HFFc6 (cell line): ENCODE results near the gene ARID5B. TPM values are rescaled to one million over a fixed set of nuclear protein-coding genes. Genes with fewer than 3 reads are reported as not detected.

Source experiments
- DNase-seq: peaks from one replicate; pipeline ENCODE4 v3.0.0-alpha.2; 2018
- H3K27ac Mint-ChIP-seq: 2 replicates; pipeline ENCODE4 v1.8.0; 2020; ENCODE audit warnings: mild to moderate bottlenecking, mixed read lengths
- H3K27me3 Mint-ChIP-seq: 2 replicates; pipeline ENCODE4 v1.8.0; 2021; ENCODE audit warnings: mild to moderate bottlenecking, moderate library complexity, mixed read lengths; ENCODE audit not compliant: insufficient read depth
- H3K36me3 Mint-ChIP-seq: 2 replicates; pipeline ENCODE4 v1.8.0; 2021; ENCODE audit warnings: low read depth, mixed read lengths
- H3K4me1 Mint-ChIP-seq: 2 replicates; pipeline ENCODE4 v1.8.0; 2020; ENCODE audit warnings: low read depth, mixed read lengths
- H3K4me3 Mint-ChIP-seq: 2 replicates; pipeline ENCODE4 v1.8.0; 2020; ENCODE audit warnings: mild to moderate bottlenecking, moderate library complexity, mixed read lengths
- H3K9me3 Mint-ChIP-seq: 2 replicates; pipeline ENCODE4 v1.8.0; 2020; ENCODE audit warnings: mild to moderate bottlenecking, mixed read lengths
- total RNA-seq, 6 experiments: library from RNA; stranded (reverse); fragmentation: NEBNext Ultra II Directional; extraction: Animal tissue kit (Norgen Biotek cat#: 25700); gene quantifications; 2 replicates in 1 of 6; 3 replicates in 5 of 6; pipeline ENCODE4 v1.2.3, GENCODE V29; 2021
- TF ChIP-seq, protein P1 (sequence below): fragments of 200-600 bp; sonication (generic); IDR thresholded peaks from 2 replicates; pipeline ENCODE4 v1.5.0; 2021; ENCODE audit warnings: antibody characterized with exemption, mild to moderate bottlenecking

The ARID5B gene
- total RNA-seq, 6 experiments from 2014 or later = 102 to 142 (median 131) TPM

DNA sequence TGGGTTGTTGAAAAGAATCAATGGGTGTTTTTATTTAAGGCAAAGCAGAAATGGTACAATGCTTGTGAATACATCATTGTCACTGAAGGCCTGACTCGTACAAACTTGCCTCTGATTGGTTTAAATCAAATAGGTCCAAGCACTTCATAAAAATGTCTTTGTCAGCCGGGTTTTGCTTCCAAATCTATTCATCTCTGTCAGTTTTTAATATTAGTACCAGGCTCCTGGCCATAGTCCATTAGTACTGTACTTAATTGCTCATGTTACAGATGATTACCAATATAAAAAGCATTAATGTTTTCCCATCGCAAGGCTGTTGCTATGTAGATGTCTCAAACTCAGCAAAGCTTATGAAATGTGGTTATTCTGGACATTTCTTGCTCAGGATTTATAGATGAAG is 171.9 kb downstream of the ARID5B start:
- Mint-ChIP-seq H3K36me3 (peaks cover 90% of the 10 kb centered on the region), H3K27ac (peak overlapping the region; percentile 89), H3K4me3 (peak overlapping the region; percentile 52; the same call in 1 of the 2 replicates), H3K9me3 (no peaks in the 10 kb centered on the region), H3K4me1 (peaks cover 92% of the 10 kb centered on the region), H3K27me3 (peaks cover 24% of the 10 kb centered on the region)
- DNase-seq = no peak
- TF ChIP-seq, protein P1, sequence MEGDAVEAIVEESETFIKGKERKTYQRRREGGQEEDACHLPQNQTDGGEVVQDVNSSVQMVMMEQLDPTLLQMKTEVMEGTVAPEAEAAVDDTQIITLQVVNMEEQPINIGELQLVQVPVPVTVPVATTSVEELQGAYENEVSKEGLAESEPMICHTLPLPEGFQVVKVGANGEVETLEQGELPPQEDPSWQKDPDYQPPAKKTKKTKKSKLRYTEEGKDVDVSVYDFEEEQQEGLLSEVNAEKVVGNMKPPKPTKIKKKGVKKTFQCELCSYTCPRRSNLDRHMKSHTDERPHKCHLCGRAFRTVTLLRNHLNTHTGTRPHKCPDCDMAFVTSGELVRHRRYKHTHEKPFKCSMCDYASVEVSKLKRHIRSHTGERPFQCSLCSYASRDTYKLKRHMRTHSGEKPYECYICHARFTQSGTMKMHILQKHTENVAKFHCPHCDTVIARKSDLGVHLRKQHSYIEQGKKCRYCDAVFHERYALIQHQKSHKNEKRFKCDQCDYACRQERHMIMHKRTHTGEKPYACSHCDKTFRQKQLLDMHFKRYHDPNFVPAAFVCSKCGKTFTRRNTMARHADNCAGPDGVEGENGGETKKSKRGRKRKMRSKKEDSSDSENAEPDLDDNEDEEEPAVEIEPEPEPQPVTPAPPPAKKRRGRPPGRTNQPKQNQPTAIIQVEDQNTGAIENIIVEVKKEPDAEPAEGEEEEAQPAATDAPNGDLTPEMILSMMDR = no peak

DNA sequence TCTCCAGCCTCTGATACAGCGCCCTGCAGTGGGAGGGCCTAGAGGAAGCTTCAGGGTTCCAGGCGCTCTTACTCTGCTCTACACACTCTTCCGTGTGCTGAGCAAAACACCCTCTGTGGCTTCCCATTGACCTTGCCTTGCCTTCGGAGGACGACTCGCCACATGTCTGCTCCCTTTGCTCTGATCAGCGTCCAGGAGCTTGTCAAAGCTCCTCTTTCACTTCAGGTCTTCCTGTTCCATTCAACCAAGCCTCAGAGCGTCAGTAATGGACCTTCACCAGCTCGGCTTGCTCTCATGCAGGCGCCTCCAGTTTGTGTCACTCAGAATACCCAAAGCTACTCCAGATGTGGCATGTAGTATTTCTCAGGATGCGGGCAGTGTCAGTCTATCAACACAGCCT is 173.9 kb downstream of the ARID5B start:
- H3K36me3 Mint-ChIP-seq = peaks cover 88% of the 10 kb centered on the region
- TF ChIP-seq, protein P1 = no peak
- peak overlapping the region; percentile 76 for H3K4me3 Mint-ChIP-seq
- peaks cover 94% of the 10 kb centered on the region for H3K4me1 Mint-ChIP-seq
- H3K27ac Mint-ChIP-seq = peak overlapping the region; percentile 89
- DNase-seq = no peak
- H3K27me3 Mint-ChIP-seq = peaks cover 30% of the 10 kb centered on the region
- no peaks in the 10 kb centered on the region for H3K9me3 Mint-ChIP-seq

DNA sequence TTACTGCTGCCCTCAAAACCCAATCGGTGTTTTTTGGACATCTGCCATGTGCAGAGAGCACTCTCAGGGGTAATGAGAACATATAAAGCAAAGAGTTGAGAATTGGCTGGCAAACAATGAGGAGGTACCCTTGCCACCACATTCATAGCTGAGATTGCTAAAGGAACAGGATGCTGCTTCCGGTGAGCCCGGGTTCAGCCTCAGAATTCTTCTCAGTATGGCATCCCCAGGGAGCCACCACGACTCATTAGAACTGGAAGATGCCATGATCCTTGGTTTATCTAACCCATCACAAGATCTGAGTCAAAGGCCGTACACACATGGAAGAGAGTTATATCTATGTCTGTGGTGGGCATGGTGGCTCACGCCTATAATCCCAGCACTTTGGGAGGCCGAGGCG is 174.4 kb downstream of the ARID5B start:
- peak overlapping the region; percentile 76 for H3K4me3 Mint-ChIP-seq
- H3K27ac Mint-ChIP-seq = peak overlapping the region; percentile 89
- DNase-seq = no peak
- peaks cover 31% of the 10 kb centered on the region for H3K27me3 Mint-ChIP-seq
- TF ChIP-seq, protein P1 = no peak
- H3K9me3 Mint-ChIP-seq = no peaks in the 10 kb centered on the region
- H3K36me3 Mint-ChIP-seq = peaks cover 89% of the 10 kb centered on the region
- H3K4me1 Mint-ChIP-seq = peaks cover 97% of the 10 kb centered on the region

DNA sequence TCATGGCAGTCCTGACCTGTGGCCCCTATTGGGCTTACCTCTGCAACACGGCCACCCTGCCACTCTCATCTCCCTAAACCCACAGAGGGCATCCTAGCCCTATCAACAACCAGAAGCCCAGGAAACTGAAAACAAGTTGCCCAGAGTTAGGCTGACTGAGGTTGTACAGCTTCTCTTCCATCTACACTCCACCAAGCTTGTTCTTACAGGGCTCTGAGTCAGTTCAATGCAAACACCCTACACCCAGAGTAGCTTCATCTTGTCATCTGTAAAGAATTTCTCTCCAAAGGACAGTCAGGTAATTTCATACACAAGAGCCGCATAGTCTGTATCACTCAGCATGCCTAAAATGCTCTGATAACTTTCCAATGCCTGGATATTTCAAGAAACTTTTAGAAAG is 175.4 kb downstream of the ARID5B start:
- peaks cover 97% of the 10 kb centered on the region for H3K4me1 Mint-ChIP-seq
- H3K4me3 Mint-ChIP-seq = peak overlapping the region; percentile 76

DNA sequence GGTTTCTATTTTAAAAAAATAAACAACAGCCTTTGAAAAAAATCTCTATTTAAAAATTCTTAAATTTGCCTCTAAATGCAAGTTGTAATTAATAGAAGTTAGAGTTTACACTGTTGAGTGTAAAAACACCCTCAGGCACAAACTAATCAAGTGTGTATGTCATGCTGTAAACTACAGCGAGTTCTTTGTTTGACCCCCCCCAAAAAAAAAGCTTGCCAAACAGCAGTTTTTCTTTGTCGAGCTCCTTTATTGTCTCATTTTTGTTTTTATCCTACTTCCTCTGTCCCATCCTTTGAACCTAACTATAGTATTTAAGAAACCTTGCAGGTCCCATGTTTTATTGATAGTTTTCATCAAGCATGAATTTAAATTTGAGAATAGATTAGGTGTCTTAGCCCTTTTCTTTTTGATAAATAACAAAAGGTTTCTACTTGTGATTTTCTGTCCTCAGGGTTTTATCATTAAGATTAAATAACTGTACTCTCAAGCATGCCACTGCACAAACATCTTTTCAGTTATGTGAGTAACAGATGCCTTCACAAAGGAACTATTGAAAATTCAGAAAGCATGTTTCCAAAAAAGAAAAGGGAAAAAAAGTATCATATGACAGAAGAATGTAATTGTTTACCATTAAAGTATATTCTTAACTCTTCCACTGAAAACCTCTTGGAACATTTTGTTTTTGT is 176.0 kb downstream of the ARID5B start:
- Mint-ChIP-seq H3K4me3 (peak overlapping the region; percentile 76), H3K27ac (peak overlapping the region; percentile 89), H3K36me3 (peaks cover 83% of the 10 kb centered on the region), H3K27me3 (peaks cover 32% of the 10 kb centered on the region), H3K9me3 (peaks cover 4% of the 10 kb centered on the region; the same call in 1 of the 2 replicates), H3K4me1 (peaks cover 97% of the 10 kb centered on the region)
- DNase-seq = no peak
- TF ChIP-seq, protein P1 = no peak

More for the DNA sequence above, 175.4 kb downstream of the ARID5B start:
- Mint-ChIP-seq H3K9me3 (peaks cover 4% of the 10 kb centered on the region; the same call in 1 of the 2 replicates), H3K27ac (peak overlapping the region; percentile 89), H3K36me3 (peaks cover 89% of the 10 kb centered on the region), H3K27me3 (peaks cover 34% of the 10 kb centered on the region)
- DNase-seq = peak; percentile 84
- TF ChIP-seq, protein P1 = no peak
